HG03095 (cell line): ENCODE results near the gene TMEM150B.

ENCODE experiments used
- ATAC-seq: cut with Tn5 transposase; IDR thresholded peaks from one replicate; pipeline ENCODE4 v1.9.1; 2021; ENCODE audit warnings: moderate library complexity; ENCODE audit not compliant: unreplicated experiment

Gene TMEM150B

DNA sequence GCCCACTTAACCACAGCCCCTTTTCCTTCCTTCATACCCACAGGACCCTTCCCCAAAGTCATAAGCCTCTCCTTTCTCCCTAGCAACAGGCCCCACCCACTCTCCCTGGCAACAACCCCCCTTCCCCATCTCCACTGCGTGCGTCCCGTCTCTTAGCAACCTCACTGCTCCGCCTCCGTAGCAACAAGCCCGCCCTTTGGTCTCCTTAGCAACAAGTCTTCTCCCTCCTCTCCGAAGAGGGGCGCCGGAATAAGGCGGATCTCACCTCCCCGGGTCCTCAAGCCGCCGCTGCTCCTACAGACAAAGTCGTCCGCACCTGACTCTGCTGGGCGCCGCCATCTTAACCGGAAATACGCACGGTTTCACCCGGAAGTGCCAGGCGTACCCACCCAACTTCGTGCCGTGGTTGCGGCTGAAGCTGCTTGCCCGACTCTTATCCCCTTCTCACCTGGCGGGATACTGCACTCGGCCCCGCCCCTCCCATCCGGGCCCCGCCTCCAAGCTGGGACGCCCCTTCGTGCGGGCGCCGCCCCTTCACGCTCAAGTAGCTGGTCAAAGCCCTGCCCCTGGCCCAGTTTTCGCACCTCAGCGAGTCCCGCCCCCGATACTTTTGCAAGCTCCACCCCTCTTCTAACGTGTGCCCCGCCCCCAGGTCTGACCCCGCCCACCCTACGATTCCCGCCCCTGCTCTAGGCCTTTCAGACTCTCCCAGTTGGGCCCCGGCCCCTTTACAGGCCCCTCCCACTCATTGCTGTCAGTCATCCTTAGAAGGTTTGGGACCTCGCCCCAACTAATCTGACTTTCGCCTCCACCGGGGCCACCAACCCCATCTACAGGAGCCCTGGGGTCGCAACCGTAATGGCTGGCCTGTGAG, 45.1 kb downstream of the TMEM150B start, which contains the start of gene HSPBP1:
Gene HSPBP1 (minus strand): TSS at position 341 of the 874 bp plus-strand sequence. CDS start 502 bp downstream, outside the sequence.
- ATAC-seq, result peak; percentile 53

DNA sequence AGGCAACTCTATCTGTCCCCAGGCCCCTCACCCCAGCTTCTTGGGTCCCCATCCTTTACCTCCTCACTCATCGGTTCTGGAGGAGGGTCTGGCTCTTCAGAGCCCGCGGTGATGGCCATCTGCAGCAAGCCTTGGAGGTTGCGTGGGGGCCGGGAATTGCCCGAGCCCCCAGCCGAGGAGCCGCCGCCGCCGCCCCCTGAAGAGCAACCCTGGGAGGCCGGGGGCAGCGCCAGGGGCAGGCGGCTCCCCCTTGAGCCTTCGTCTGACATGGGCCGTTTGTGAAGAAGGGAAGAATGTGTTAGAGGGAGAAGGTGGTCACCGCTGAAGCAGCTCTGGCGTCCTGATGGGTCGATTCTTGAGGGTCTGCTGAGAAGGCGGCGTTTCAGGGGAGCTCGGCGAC, 45.8 kb downstream of the TMEM150B start:
- no peak for ATAC-seq

DNA sequence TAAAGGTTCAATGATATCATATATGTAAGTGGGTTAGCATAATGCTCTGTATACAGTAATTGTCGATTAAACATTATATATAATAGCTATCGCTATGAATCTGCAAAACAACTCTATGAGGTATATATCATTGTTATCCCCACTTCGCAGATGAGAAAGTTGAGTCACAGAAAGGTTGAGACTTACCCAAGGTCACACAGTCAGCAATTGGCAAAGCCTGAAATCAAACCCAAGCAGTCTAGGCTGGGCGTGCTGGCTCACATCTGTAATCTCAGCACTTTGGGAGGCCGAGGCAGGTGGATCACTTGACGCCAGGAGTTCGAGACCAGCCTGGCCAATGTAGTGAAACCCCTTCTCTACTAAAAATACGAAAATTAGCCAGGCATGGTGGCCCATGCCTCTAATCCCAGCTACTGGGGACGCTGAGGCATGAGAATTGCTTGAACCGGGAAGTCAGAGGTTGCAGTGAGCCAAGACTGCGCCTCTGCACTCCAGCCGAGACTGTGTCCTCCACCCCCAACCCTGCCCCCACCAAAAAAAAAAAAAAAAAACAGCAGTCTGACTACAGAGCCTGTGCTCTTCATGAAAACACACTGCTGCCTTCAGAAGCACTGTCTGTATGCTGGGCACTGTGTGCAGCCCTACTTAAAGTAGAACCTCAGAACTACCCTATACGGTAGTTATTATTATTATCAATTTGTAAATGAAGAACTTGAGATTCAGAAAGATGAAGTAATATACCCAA, 46.6 kb downstream of the TMEM150B start:
- no peak for ATAC-seq

DNA sequence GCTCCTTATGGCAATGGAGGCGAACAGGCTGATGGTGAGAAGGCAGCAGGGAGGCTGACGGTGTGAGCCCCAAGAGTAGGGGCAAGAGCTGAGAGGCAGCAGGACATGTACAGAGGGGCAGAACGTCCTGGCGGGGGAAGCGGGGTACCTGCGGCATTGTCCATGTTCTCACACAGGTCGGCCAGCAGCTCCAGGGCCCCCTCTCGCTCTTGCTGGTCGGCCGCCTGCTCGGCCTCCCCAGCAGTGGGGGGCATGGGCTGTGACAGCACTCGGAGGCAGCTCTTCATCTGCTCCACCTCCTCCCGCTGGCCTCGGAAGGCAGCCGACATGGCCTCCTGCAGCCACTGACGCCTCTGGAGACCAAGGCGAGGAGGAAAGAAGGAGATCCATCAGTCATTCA, 47.6 kb downstream of the TMEM150B start:
- ATAC-seq, result no peak

DNA sequence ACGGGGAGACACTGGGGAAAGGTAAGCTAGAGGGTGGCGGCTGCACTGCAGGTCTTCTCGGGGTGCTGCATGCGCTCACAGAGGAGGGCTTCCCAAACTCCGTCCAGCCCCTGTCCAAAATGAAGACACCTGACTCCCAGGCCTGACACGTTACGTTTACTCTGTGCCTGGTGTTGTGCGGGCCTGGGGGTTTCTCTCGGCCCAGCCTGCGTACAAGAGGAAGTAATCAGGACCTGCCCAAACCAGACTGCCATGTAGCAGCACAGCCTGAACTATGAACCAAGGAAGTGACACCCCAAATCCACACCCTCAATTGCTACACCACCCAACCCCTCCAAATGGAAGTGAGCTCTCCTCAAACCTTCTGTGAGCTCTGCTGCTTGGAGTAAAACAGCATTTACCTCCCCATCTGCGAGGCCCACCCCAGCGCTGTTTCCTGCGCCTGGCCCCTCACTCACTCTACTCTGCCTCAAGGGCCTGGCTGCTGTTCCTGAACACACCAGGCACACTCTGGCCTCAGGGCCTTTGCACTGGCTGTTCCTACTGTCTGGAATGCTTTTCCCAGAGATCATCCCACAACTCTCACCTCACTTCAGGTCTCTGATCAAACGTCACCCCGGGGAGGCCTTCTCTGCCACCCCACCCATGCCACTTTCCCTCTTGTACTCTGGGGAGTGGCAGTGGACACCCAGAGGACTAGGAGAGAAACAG, 48.3 kb downstream of the TMEM150B start:
- ATAC-seq, result no peak

DNA sequence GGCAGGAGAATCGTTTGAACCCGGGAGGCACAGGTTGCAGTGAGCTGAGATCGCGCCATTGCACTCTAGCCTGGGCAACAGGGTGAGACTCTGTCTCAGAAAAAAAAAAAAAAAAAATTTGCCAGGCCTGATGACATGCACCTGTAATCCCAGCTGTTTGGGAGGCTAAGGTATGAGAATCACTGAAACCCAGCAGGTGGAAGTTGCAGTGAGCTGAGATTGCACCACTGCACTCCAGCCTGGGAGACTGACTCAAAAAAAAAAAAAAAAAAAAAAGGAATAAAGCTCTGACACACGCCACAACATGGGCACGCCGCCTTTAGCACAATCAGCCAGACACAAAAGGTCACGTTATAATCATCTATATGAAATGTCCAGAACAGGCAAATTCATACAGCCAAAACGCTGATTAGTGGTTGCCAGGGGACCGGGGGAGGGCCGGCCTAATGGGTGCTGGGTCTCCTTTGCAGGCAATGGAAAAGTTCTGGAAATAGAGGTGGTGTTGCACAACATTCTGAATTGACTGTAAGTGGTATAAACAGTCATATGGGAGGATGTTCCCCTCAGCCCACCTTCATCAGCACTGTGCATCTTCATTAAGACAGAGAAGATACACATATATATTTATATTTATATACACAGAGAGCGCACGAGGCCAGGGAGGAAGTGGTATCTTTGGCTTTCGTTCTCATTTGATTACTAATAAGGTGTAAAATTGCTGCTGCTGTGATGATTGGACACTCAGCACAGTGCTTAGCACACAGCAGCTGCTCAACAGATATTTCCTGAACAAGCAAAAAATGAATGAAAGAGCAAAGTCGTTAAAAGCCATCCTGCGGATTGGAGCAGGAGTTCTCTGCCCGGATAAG, 49.1 kb downstream of the TMEM150B start:
- ATAC-seq, result no peak

DNA sequence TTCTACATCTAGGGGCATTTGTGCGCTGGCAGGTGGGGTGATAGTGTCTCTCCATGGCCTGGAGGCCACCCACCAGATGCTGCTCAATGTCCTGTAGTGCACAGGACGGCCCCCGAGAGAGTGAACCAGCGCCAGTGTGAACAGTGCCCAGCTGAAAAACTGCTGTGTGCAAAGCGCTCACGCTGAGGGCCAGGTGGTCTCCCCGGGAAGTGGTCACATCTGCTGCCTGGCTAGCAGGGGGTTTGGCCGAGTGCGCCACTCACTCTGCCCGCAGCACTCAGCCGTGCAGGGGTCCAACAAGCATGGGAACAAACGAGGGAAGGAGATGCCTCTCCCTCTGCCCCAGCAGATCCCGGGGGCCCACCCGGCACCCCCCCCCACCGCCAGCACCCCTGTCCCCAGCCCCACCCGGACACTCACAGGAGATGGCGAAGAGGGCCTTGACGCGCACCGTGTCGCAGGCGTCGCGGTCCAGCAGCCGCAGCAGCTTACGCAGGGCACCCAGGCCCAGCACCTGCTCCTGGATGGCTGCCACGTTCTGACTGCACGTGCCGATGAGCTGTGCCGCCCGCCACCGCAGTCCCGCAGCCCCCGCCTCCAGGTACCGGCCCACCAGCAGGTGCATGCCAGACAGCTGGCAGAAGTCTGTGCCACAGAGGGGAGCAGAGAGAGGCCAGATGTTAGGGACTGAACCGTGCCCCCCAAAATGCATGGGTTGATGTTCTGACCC, 51.0 kb downstream of the TMEM150B start:
- no peak for ATAC-seq

DNA sequence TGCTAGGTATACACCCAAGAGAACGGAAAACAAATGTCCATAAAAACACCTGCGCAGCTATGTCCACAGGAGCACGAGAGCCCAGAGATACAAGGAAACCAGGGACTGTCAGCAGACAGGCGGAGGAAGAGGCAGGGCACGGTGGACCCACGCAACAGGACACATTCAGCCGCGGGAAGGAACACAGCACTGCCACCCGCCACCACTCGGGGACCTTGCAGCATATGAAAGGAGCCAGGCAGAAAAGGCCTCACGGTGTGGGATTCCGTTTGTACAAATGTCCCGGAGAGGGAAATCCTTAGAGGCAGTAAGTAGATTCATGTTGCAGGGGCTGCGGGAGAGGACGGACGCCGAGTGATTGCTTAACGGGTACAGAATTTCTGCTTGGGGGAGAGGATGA, 53.0 kb downstream of the TMEM150B start:
- ATAC-seq, result no peak

DNA sequence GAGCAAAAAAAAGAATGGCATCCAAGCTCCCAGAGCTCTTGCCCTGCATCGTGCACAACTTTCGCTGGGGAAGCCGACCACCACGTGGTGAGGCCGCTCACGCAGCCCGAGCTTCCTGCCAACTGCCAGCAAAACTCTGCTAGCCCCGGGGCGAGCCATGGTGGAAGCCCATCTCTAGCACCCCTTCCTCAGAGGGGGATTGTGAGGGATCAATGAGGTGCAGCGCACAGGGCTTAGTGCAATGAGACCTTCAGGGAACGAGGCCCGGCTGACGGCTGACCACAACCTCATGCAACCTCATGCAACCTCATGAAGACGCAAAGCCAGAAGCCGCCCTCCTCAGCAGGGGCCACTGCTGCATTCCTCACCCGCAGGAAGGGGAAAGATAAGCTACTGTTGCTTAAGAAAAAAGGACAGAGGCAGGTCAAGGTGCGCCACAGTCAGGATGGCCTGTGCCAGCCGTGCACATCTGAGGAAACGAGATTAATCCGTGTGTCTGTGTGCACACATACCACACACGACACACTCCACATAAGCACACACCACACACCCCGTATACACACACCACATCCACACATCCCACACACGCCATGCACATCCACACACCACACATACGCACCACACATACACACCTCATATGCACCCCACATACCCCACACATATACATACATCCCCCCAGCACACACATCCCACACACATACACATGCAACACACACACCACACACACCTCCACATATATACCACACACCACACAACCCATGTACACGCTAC, 54.8 kb downstream of the TMEM150B start:
- ATAC-seq, result no peak

DNA sequence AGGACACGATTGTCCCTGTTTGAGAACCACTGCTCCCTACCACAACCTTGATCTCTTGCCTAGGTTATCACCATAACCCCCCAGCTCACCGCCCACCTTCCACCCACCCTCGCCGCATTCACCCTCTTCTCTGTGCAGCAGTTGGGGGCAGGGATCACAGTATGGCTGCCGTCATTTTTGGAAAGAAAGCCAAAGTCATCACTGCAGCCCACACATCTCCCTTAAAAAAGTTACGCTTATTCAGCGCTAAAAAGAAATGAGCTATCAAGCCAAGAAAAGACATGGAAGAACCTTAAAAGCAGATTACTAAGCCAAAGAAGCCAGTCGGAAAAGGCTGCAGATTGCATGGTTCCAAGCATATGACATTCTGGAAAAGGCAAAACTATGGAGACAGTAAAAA, 55.8 kb downstream of the TMEM150B start:
- no peak for ATAC-seq

DNA sequence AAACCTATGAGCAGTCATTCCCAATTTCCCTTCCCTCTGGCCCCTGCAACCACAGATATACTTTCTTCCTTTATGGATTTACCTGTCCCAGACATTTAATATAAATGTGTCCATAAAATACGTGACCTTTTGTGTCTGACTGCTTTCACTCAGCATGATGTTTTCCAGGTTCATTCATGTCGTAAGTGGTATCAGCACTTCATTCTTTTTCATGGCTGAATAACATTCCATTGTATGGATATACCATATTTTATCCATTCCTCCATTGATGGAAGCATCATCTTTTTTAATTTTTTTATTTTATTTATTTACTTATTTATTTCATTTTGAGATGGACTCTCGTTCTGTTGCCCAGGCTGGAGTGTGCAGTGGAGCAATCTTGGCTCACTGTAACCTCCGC, 58.3 kb downstream of the TMEM150B start:
- no peak for ATAC-seq

DNA sequence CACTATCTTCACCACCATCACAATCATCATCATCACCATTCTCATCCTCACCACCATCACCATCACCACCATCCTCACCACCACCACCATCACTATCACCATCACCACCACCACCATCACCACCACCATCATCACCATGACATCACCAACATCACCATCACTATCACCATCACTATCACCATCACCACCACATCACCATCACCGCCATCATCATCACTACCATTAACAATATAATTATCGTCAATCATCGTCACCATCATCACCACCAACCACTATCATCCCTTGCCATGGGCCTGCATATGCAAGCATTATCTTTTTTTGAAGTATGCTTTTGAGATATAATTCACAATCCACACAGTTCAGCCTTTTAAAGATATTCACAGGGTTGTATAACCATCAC, 58.7 kb downstream of the TMEM150B start:
- no peak for ATAC-seq

DNA sequence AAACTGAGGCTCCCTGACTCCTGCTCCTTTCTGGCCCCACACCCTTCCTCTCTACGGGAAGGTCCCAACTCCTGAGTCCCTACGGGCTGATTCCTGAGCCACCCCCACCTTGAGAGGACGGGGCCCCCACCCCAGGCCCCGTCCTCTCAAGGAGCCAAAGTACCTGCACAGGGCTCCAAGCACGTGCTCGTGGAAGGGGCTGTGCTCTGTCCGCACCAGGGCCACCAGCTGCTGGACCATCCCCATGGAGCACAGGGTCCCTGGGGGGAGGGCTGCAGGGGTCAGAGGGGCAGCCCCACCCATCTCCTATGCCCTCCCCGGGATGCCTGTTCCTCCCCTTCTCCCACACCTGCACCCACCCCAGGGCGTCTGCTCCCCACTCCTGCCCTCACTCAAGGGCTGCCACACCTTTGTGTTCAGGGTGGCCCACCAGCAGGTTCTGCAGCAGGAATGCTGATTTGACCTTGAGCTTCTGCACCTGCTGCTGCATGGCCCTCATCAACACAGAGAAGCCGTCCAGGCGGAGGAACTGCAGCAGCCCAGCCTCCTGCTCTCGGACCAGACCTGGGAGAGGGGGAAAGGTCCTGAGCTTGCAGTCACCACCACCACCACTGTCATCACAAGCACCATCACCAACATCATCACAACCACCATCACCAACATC, 59.3 kb downstream of the TMEM150B start:
- ATAC-seq, result no peak

DNA sequence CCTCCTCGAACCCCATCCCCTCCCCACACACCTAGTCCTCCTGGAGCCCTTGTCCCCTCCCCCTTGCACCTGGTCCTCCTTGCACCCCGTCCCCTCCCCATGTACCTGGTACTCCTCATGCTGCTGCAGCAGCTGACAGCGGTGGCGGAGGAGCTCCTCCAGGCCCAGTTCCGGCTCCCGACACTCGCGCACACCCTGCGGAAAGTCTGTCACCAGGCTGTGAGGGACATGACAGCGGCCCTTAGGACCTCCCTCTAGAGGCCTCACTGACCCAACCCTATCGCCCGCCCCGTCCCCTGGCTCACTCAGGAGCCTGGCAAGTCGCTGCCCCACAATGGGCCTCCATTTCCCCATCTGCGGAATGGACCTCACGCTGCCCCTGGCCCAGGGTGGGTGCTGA, 60.0 kb downstream of the TMEM150B start:
- no peak for ATAC-seq

DNA sequence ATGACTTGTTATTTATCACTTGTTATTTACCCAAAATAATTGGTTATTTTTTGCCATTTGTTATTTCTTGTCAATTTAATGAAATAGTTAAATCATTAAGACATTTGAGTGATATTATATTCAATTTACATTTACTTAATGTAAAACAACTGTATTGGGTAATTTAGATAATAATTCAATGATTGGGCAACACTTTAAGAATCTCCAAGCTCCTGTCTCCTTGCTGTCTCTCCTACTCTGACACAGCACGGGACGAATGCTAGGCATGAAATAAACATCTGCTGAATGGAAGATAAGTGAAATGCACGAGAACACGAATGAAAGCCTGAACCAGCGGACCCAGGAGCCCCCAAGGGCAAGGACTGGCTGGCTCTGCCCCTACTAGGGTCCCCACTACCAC, 60.6 kb downstream of the TMEM150B start:
- no peak for ATAC-seq
